HepG2 (cell line): ENCODE measurements around the gene BRMS1. TPM values are rescaled to one million over a fixed set of nuclear protein-coding genes. Genes with fewer than 3 reads are reported as not detected.

ENCODE experiments used
- CREBL2 ChIP-seq: sonication (generic); formaldehyde crosslinking; IDR thresholded peaks from 2 replicates; pipeline ENCODE4 v1.8.1; 2023; ENCODE audit warnings: missing genetic modification reagents, mild to moderate bottlenecking, borderline replicate concordance
- DZIP1 ChIP-seq: sonication (generic); formaldehyde crosslinking; IDR thresholded peaks from 2 replicates; pipeline ENCODE4 v1.5.0; 2020; ENCODE audit warnings: mild to moderate bottlenecking, missing genetic modification reagents
- ELK4 ChIP-seq: sonication (generic); formaldehyde crosslinking; IDR thresholded peaks from 2 replicates; pipeline ENCODE4 v1.9.0; 2021; ENCODE audit warnings: missing genetic modification reagents, borderline replicate concordance
- HOMEZ ChIP-seq: IDR thresholded peaks from 2 replicates; pipeline ENCODE4 v1.6.1; 2016; ENCODE audit warnings: low read depth
- IRF1 ChIP-seq: sonication (generic); formaldehyde crosslinking; IDR thresholded peaks from 2 replicates; pipeline ENCODE4 v1.4.0; 2020; ENCODE audit warnings: low read depth, mild to moderate bottlenecking, missing genetic modification reagents
- KMT2A ChIP-seq: sonication (generic); formaldehyde crosslinking; IDR thresholded peaks from 2 replicates; pipeline ENCODE4 v1.4.0; 2020; ENCODE audit warnings: missing genetic modification reagents
- PCBP1 ChIP-seq: fragments of 200-400 bp; formaldehyde crosslinking; IDR thresholded peaks from 2 replicates; pipeline ENCODE4 v1.6.1; 2017; ENCODE audit warnings: mild to moderate bottlenecking, low read depth, low read length, borderline replicate concordance
- REPIN1 ChIP-seq: sonication (generic); formaldehyde crosslinking; IDR thresholded peaks from 2 replicates; pipeline ENCODE4 v1.8.0; 2022; ENCODE audit warnings: missing genetic modification reagents, low read depth, mild to moderate bottlenecking, borderline replicate concordance
- SMAD3 ChIP-seq: sonication (generic); formaldehyde crosslinking; IDR thresholded peaks from 2 replicates; pipeline ENCODE4 v1.4.0; 2020; ENCODE audit warnings: missing genetic modification reagents
- SNAPC2 ChIP-seq: sonication (generic); formaldehyde crosslinking; IDR thresholded peaks from 2 replicates; pipeline ENCODE4 v1.8.1; 2022; ENCODE audit warnings: mild to moderate bottlenecking, missing genetic modification reagents
- TP53 ChIP-seq: sonication (generic); formaldehyde crosslinking; conservative IDR thresholded peaks from 2 replicates; pipeline ENCODE4 v1.4.0; 2020; ENCODE audit warnings: missing genetic modification reagents
- XRCC5 ChIP-seq: fragments of 200-400 bp; formaldehyde crosslinking; optimal IDR thresholded peaks from 2 replicates; pipeline ENCODE3; 2017; ENCODE audit warnings: mild to moderate bottlenecking, low read length
- ZBTB33 ChIP-seq: sonication (generic); formaldehyde crosslinking; IDR thresholded peaks from 2 replicates; pipeline ENCODE4 v1.4.0; 2020; ENCODE audit warnings: missing genetic modification reagents
- ZFY ChIP-seq: sonication (generic); formaldehyde crosslinking; IDR thresholded peaks from 2 replicates; pipeline ENCODE4 v1.4.0; 2020; ENCODE audit warnings: missing genetic modification reagents
- ZNF124 ChIP-seq: sonication (generic); formaldehyde crosslinking; IDR thresholded peaks from 2 replicates; pipeline ENCODE4 v1.4.0; 2020; ENCODE audit warnings: missing genetic modification reagents
- ZNF598 ChIP-seq: sonication (generic); formaldehyde crosslinking; IDR thresholded peaks from 2 replicates; pipeline ENCODE4 v1.5.1; 2020; ENCODE audit warnings: mild to moderate bottlenecking, missing genetic modification reagents, borderline replicate concordance
- ZNF678 ChIP-seq: sonication (generic); formaldehyde crosslinking; IDR thresholded peaks from 2 replicates; pipeline ENCODE4 v1.4.0; 2020; ENCODE audit warnings: mild to moderate bottlenecking, missing genetic modification reagents
- ZNF782 ChIP-seq: sonication (generic); formaldehyde crosslinking; IDR thresholded peaks from 2 replicates; pipeline ENCODE4 v1.4.0; 2020; ENCODE audit warnings: missing genetic modification reagents, mild to moderate bottlenecking, borderline replicate concordance
- polyA plus RNA-seq, 8 experiments: library from polyadenylated mRNA; depleted of rRNA in 3 of 8; stranded (reverse) in 7 of 8; unstranded in 1 of 8; fragments of >200 nt; fragmentation: Illumina TruSeq in 4 of 8; extraction: Trizol in 4 of 8; gene quantifications; 2 replicates each; pipeline versions ENCODE4 v1.2.1 to v1.2.3, GENCODE V29; 2011 to 2016; ENCODE audit warnings: low read depth in 4 of 8, missing spikeins in 1 of 8, mixed read lengths in 1 of 8; ENCODE audit not compliant: insufficient read depth in 1 of 8
- total RNA-seq, 5 experiments: library from RNA; depleted of rRNA; stranded (reverse); fragments of >200 nt; fragmentation: Illumina TruSeq; extraction: Trizol; gene quantifications; 2 replicates each; pipeline ENCODE4 v1.2.3, GENCODE V29; 2016; ENCODE audit warnings: low read depth in 1 of 5

The BRMS1 gene
- total and polyA plus RNA-seq, 2 of the 13 experiments (the other 11 are each of a cell fraction or from before 2014, with no cell fraction given) = 15.8 to 55.7 TPM

GRCh38 chr11:66386171-66387069 is 41.5 kb upstream of the BRMS1 start (continued):
- TF ChIP-seq ZNF598 (CRISPR knock-in tag) = no peak
- no peak for TF ChIP-seq ZNF782 (CRISPR knock-in tag)
- no peak for TF ChIP-seq DZIP1
- no peak for TF ChIP-seq ZNF124 (CRISPR knock-in tag)
- no peak for TF ChIP-seq CREBL2 (CRISPR knock-in tag)
- TF ChIP-seq XRCC5 = peak; percentile 68
- no peak for TF ChIP-seq KMT2A (CRISPR knock-in tag)
- TF ChIP-seq SMAD3 (CRISPR knock-in tag) = no peak
- no peak for TF ChIP-seq SNAPC2 (CRISPR knock-in tag)
- TF ChIP-seq ZNF678 (CRISPR knock-in tag) = no peak
- no peak for TF ChIP-seq IRF1 (CRISPR knock-in tag)
- TF ChIP-seq ZBTB33 (CRISPR knock-in tag) = 0 out of 2 replicates have a peak, but pooled peaks have one; percentile 44
- TF ChIP-seq PCBP1 = no peak
- TF ChIP-seq REPIN1 (CRISPR knock-in tag) = no peak
- no peak for TF ChIP-seq ZFY
- TF ChIP-seq ELK4 = no peak
- TF ChIP-seq TP53 (CRISPR knock-in tag) = no peak
- TF ChIP-seq HOMEZ = peak; percentile 33; the same call in 1 of the 2 replicates
